Activated CD4-positive, alpha-beta T cell treated with anti-CD3 and anti-CD28 coated beads, Interleukin-10, Interleukin-2, amounts not matched to agents 100 ng/mL and 50 ng/mL, durations not matched to agents 16 hours and 8 hours (primary cell): ENCODE results near the gene CACNA2D2.

Experiments
- DNase-seq: peaks from one replicate; pipeline ENCODE4 v3.0.0-alpha.2; 2020

Gene CACNA2D2

GRCh38 chr3:50322386-50323091, 180.9 kb downstream of the CACNA2D2 start, which contains the start of gene HYAL2:
TSS of gene HYAL2 (minus strand) at chr3:50322745. CDS start at chr3:50320489, 2,256 bp downstream.
- no peak for DNase-seq

DNA sequence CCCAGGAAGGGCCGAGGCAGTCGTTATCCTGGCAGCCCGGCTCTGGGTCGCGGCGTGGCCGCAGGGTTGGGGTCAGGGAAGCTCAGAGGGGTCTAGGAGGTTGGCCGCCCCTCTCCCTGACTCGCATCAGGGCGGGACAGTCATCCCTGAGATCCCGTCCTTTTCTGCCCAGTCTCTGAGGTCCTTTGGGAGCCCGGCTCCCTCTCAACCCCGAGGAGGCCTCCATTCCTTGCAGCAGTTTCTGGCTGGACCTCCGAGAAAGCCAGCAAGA, 181.4 kb downstream of the CACNA2D2 start:
- no peak for DNase-seq

GRCh38 chr3:50321336-50322114, 181.9 kb downstream of the CACNA2D2 start:
- DNase-seq: peak; percentile 89

DNA sequence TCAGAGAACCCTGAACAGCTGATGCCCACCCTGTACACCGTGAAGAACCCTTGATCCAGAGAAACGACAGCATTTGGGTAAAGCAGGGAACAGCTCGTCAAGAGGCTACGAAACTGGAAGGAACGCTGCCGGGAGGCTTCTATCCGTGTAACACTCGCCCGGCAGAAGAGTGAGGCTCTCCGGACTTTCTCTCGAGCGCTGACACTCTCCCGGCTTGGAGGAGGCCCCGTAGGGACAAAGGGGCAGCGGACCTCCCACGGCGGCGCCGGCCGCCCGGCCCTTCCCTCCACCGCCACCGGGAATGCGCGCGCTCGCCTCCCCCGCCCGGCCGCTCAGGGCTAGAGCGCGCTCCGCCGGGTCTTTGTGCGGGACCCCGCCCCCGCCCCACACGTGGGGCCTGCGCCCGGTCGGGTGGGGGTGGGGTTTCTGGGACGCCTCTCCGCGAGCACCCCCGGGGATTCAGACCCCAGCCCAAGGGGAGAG, 182.5 kb downstream of the CACNA2D2 start:
- DNase-seq: peak; percentile 73

DNA sequence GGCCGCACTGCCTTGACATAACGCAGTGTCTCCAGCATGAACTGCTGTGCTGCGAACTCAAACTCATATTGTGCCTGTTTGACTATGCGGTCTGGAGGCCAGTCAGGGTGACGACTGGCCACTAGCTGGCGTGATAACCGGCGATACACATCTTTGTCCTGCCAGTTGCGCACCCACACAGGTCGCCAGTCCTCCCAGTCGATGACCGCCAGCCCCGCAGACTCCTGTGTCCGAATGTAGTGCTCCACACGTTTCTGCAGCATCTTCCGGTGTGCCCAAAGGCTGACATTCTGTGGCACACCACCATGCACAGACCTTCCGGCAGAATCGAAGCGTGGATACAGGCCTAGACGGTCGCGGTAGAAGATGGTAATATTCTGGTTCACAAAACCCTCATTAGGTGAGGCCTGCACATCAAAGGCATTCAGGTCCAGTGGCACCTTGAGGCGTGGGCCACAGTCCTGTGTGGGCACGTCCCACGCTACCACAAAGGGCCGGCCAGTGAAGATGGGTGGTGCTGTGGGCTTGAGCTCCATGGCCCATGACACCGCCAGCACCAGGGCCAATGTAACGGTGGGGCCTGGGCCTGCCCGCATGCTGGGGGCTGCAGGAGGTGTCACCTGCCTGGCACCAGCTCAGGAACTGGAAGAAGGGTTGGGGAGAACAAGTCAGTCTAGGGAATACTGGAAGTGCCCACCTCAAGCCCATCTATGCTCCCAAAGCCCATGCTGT, 183.4 kb downstream of the CACNA2D2 start:
- DNase-seq: no peak

GRCh38 chr3:50319181-50319893, 184.1 kb downstream of the CACNA2D2 start:
- no peak for DNase-seq

DNA sequence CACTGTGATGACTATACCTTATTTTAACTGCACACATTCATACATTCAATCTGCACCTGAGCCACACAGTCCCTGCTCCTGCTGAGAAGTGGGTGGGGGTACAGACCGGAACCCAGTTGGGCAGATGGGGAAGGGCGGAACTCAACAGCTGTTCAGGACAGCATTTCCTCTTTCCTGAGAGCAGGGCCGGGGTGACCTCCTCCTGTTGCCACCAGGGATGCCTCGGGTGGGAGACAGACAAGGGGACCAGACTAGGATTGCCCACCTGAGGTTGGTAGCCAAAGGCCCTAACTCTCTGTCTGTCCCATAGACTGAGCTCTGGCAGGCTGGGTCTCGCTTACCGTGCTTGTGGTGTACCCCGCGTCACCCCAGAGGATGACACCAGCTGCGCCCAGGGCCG, 184.8 kb downstream of the CACNA2D2 start:
- no peak for DNase-seq

- no peak for DNase-seq
These were observed 185.3 kb downstream of the CACNA2D2 start for GRCh38 chr3:50318163-50318562.

GRCh38 chr3:50317300-50317699, 186.1 kb downstream of the CACNA2D2 start:
- DNase-seq: no peak

DNA sequence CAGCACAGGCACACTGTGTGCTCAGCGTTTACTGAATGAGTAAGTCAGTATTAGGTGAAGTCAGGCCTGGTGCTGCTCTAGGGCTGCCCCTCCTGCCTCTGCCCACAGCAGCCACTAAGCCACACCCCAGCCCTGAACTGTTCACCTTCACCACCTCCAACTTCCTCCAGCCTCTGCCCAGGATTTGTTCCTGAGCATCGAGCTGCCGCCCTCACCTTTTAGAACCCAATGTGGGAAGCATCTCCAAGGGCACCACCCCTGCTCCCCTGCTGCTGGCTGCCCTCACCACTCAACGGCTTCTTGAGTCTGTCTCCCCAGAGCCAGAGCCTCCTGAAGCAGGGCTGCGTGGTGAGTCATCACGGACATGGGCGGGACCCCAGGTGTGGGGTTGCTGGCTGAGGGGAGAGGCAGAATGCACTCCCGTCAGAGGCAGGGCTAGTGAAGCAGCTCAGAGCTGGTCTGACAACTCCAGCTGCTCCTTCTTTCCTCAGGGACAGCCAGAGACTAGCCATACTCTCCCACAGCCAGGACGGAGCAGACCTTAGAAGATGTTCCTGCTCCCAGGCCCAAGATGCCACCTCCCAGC, 186.7 kb downstream of the CACNA2D2 start:
- DNase-seq: peak; percentile 73

- DNase-seq: no peak
These were observed 188.6 kb downstream of the CACNA2D2 start for GRCh38 chr3:50314816-50315215.

GRCh38 chr3:50314342-50314741, 189.1 kb downstream of the CACNA2D2 start:
- DNase-seq: no peak
